NCI-H2107 treated with DMSO at 0.1 percent for 48 hours (cell line): ENCODE results near the gene TMSB15B.
"Not testable (repeated sequence)": the region's sequence is repeated elsewhere in the genome, so short reads cannot be mapped to it uniquely, and the experiment has no call there.

Experiments
- DNase-seq: peaks from one replicate; lab custom pipeline; 2025; ENCODE audit not compliant: unreplicated experiment; lab: John Stamatoyannopoulos, UW

TMSB15B gene

DNA sequence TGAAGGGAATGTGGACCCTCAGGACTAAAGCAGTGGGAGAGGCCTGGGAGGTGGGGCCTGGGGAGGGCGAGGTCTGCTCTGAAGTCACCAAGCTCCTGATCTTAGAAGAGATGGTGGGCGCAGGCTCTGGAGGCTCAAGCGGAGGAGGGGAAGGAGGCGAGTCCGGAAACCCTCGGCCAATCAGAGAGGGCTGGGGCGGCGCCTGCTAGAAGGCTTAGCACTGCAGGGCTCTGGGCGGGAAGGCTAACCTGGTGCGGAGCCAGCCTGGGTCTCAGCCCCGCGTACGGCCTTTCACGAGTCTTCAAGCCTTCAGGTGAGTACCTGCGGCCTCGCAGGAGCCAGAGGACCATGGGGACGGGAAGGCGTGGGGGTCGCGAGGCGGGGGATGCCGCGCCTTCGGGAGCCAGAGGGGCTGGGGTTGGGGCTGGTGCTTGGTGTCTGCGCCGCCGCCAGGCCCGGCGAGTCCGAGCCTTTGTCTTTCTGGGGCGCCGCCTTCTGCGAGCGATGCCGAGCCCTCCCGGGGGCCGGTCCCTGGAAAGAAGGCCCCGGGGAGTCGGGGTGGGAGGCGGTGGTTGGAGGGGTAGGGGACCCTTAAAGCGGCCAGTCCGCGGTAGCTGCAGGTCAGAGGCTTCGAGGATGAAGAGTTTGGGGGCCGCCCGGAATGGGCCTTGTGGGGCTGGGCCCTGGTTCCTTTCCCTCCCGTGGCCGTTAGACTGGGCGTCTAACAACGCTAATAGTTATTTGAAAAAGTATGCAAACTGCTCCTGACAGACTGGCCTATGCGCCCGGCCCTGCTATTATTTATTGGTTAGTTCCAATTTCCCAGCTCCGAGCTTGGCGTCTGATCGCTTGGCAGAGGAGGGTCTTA lies at the start of gene TMSB15B:
Gene TMSB15B, plus strand, starts transcription at position 217 of the 868 bp plus-strand sequence.
- not testable (repeated sequence) for DNase-seq

DNA sequence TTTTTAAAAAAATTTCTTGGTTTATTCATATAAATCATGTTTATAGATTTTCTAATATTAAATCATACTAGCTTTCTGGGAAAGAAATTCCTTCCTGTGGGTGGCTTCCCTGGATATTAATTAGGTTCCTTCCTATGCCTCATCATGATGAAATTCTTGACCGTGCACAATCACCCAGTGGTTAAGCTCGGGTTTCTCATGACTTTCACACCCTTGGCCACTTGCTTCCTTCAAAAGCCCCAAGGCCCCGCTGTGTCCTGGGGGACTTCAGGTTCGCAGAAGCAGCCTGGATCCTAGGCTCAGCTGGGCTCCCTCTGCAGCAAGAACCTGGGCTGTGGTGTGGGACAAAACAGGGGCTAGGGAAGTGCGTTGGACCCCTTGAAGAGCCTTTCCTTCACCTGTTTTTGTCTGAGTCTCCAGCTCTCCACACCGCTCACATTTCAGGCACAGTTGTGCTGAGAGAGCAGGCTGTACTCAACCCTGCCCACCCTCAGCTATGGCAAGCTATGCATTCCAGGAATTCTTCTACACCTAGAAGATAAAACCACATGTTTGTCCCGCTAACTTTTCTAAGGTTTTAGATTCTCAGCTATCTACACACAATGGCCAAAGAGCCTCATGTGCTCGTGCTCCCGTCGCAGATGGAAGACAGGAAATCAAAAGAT lies 48.9 kb upstream of the TMSB15B start:
- no peak for DNase-seq

DNA sequence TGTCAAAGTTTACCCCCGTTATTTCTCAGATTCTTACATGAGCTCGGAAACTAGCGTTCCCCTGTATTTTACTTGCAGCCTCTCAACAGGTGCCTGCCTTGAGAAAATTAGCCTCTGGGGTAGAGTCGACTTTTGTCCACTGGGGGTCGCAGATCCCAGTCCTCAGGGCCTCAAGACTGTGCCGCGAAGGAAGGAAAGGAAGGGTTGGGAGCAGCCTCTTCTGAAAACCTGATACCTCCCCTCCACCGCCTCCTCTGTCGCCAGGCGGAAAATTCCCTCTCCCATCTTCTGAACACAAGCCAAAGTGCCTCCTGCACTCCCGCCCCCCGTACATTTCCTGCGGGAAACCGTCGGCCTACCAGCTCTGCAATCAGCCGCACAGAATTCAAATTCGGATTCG lies 44.4 kb upstream of the TMSB15B start:
- peak; percentile 69 for DNase-seq

DNA sequence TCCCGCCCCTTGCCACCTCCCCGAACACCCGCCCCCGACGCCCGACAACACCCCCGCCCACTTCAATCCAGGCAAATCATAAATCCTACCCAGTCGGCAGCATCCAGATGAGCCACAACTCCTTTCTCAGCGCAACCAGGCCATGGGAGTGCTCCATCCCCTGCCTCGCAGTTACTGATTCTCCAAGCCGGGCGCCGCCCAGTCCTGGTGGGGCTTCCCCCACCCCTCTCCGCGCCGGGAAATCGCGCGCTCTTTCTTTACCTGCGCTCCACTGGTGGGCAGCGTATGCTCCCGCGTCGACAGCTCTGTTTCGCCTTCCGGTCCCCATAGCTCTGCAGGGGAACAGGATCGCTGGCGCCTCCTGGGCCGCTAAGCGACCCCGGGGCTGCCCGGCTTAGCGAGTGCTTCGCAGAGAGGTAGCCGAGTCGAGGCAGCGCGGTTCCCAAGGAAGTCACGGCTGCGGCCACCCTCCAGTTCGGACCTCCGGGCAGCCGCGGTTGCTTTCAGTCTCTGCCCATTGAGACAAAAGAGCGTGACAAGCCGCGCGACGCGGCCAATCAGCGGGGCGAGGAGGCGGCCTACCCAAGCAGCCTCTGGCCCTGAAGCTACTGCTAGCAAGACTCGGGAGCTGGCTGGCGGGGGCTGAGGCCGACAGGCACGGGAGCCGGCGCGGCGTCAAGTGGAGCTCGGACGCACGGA lies 43.7 kb upstream of the TMSB15B start:
- peak; percentile 44 for DNase-seq

DNA sequence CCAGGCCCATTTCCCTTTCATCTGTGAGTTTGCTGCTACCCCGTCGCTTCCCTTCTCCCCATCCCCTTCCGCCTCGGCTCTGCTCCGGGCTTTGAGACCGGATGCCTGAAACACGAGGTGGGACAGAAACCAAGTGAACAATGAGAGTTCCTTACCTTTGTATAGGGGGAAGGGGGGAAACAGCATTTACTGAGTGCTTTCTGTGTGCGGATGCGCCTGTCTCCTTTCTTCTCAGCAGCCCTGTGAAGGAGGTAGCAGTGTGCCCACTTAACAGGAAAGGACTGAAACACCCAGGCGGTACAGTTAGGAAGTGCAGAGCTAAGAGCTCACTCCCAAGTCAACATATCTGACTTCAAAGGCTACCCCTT lies 43.2 kb upstream of the TMSB15B start:
- peak; percentile 58 for DNase-seq

DNA sequence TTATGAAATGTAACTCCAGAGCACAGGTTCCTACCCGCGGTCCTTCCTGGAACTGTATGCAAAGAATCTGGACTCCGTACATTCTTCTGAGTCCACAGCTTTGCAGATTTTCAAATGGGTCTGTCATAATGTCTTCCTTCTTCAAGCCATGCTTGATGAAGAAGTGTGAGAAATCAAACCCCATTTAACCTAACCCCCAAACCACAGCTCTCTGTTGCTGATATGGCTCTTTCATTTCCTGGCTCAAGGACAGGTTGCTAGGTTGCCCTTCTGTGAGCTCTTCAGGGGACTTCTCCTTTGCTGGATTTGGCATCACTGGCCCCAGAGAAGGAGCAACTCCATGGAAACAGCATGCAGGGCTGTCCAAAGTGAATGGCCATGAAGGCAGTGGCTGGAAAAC lies 41.9 kb upstream of the TMSB15B start:
- DNase-seq: not testable (repeated sequence)

DNA sequence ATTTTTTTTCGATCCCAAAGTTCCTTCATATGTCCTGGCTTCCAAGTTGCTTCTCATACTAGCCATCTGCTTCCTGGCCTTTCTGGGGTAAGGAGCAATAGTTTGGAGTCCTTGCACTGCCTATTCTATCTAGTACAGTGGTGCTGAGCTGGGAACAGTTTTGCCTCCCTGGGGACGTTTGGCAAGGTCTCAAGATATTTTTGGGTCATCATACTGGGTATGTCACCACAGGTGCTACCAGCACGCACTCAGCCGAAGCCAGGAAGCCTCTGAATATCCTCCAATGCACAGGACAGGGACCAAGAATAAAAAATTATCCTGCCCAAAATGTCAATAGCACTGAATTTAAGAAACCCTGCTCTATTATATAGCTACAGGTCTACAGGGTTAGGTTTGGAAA lies 35.4 kb upstream of the TMSB15B start:
- DNase-seq: no peak

DNA sequence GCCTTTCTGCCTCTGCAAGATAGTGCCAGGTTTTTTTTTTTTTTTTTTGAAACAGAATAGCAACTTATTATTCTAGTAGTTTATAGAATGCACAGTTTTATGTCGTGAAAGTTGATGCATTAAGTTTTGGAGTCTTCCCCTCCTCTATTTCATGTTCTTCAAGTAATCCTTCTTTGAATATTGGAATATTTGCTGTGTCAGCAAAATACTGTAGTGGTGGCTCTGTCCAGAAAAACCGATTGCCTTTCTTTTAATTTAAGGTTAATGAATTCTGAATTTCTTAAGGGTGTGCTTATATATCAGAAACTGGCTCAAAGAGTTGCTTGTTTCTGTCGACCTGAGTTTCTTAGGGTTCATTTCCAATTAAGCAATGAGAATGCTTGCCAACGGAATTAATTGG lies 34.8 kb upstream of the TMSB15B start:
- DNase-seq: no peak

DNA sequence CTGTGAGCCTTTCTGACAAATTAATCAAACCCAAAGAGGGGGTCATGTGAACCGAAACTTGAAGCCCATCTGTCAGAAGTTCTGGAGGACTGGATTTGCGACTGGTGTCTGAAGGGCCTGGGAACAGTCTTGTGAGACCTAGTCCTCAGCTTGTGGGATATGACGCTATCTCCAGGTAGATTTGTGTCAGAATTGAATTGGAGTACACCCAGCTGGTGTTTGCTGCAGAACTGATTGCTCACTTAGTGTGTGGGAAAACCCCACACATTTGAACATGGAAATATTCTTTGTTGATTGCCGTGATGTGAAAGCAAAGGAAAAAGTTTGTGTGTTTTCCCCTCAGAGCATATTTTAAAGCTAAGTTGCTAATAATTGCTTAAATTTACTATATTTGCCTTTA lies 30.3 kb upstream of the TMSB15B start:
- no peak for DNase-seq

DNA sequence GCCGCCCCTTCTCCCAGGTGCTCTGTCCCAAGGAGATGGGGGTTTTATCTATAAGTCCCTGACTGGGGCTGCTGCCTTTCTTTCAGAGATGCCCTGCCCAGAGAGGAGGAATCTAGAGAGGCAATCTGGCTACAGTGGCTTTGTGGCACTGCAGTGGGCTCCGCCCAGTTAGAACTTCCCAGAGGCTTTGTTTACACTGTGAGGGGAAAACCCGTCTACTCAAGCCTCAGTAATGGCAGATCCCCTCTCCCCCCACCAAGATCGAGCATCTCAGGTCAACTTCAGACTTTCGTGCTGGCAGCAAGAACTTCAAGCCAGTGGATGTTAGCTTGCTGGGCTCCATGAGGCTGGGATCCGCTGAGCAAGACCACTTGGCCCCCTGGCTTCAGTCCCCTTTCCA lies 22.2 kb upstream of the TMSB15B start:
- DNase-seq: not testable (repeated sequence)

DNA sequence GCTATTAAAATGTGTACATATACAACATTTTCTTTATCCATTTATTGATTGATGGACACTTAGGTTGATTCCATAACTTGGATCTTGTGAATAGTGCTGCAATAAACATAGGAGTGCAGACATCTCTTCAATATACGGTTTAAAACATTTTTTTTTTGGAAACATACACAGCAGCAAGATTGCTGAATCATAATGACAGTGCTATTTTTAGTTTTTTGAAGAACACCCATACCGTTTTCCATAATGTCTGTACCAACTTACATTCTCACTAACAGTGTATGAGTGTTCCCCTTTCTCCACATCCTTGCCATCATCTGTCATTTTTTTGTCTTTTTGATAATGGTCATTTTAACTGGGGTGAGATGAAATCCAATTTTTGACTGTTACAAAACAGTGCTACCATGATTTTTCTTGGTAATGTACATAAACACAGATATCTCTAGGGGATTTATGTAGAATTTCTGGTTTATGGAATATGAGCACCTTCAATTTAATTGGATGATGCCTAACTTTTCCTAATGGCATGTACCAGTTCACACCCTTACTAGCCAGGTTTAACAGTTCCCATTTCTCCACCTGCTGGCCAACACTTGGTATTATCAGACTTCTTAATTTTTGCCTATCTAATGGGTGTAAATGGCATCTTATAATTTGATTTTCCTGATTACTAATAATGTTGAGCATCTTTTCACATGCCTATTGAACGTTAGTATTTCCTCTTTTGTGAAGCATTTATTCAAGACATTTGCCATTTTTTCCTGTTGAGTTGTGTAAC lies 21.0 kb upstream of the TMSB15B start:
- DNase-seq: peak; percentile 17

DNA sequence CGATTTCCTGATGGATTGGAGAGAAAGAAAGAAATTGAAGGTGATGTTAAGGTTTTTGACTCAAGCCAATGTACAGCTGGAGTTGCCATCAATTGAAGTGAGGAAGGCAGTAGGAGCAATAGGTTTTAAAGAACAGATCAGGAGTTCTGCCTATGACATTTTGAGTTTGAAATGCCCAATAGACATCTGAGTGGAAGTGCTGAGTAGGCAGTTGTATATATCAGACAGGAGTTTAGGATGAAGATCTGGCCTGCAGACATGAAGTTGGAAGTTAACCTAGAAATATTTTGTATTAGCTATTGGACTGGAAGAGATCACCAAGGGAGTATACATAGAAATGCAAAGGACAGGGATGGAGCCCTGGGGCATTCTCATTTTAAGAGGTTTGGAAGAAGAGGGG lies 12.9 kb upstream of the TMSB15B start:
- DNase-seq: no peak

DNA sequence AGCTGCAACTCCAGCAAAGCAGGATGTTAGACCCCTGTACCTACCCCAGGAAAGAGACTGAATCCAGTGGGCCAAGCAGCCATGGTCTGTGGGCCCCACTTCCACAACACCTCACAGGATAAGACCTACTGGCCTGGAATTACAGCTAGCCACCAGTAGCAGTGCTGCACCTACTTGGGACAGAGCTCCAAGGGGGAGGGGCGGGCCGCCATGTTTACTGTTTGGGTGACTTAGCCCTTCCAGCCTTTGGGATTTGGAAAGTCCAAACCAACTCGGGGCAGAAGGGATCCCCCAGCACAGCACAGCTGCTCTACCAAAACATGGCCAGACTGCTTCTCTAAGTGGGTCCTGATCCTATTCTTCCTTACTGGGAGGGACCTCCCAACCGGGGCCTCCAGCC lies 9.1 kb upstream of the TMSB15B start:
- DNase-seq: no peak

DNA sequence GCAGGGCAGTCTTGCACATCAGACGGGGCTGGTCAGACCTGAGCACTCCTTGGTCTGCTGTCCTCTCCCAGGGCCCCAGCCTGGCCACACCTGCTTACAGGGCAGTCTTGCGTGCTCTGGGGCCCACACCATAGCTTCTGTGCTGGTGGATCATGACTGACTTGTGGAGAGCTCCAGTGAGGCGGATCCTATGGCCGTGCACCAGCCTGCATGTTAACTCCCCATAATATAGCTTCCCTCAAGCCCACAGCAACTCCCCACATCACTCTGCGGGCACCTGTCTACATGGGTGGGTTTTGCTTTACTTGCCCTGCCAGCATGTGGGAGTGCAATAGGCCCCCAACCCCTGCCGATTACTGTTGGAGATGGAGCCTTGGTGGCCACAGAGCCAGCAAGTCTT lies 8.2 kb upstream of the TMSB15B start:
- DNase-seq: no peak

DNA sequence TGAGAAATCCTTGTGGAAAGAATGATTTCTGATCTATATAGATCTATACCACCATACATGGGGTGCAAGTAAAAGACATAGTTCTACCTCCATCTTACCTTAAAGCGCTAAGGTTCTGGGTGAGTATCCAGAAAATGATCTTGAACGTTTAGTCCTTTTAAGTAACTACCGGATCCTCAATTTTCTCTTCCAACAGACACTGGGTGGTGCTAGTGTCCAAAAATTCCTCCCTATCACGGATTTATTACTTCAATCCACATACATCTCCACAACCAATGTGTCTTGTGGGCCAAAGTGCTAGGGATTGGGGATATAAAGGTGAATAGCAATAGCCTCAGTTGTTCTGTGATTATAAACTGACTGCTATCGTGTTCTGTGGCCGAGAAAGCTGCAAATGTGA lies 1.8 kb upstream of the TMSB15B start:
- not testable (repeated sequence) for DNase-seq

DNA sequence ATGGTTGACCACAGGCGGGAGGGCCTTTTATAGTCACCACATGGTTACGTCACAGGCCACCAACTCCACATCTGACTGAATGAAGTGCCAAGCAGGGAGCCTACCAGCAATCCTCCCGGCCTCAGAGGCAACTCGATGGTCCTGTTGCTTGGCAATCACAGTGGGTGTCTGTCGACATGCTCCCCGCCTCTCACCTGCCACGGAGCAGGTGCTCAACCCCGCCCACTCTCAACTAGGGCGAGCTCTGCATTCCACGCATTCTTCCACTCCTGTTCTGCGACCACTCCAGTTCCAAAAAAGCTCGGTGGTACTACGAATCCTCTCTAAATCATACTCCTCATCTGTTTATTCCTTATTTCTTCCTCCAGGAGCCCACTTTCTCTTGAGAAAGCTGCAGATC lies 21.1 kb downstream of the TMSB15B start:
- DNase-seq: not testable (repeated sequence)

DNA sequence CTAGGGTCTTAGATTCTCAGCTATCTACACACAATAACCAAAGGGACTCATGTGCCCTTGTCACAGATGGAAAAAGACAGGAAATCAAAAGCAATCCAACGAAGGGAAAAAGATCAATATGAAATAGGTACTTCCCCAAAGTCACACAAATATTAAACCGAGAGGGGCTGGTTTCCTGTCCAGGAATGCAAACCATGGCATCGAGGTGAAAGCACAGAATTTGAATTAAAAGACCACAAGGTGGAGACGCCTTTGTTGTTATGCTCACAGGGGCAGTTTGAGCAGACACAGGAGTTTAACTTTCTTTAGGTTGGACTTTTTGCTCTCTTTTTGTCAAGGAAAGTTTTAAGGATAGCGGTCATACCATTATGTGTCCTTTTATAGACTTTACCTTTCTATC lies 36.8 kb downstream of the TMSB15B start:
- DNase-seq: no peak

DNA sequence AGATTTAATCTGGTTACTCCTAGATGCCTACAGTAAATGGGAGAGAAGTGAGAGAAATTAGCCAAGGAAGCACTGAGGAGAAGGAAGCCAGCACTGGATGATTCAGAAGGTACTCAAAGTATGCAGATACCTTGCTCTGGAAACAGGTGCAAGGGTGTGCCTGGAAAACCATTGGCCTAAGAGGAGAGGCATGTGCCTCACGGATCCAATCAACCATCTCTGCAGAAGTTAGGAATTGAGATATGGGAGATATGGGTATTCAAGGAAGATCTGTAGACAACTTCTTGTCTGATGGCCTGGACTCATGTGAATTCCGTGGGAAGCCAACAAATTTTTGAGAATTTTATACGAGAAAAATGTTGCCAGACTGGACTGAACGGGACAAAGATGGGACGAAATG lies 46.4 kb downstream of the TMSB15B start:
- DNase-seq: no peak

DNA sequence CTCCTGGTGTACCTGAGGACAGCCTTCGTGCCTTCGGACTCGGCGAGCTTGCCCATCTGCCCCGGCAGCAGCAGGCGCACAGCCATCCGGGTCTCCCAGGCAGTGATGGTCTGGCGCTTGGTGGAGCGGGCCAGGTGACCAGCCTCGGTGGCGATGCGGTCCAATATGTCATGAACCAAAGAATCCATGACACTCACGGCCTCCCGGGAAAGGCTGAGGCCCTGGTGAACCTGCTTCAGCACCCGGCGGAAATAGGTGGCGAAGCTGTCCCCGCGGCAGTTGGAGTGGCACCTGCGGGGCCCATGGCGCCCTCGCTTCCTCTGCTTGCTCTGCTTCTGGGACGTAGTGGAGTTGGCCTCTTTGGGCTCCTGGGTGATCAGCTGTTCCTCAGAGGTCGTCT lies 50.7 kb downstream of the TMSB15B start:
- DNase-seq: no peak

DNA sequence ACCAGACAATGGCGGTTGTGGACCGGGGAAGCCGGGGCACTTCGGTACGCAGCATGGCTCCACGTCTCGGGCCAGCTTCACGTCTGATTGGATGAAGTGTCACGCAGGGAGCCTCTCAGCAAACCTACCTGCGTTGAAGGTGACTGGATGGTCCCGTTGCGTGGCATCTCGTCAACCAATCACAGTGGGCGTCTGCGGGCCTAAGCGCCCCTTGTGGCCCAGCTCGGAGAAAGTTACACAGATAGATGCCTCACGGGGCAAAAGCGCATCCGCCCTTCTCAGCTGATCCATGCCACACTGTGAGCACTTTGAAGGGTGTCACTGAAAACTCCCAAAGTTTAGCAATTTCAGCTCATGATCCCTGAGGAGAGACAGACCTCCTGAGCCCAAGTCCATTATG lies 51.2 kb downstream of the TMSB15B start, which contains the start of gene H2BW1:
Gene H2BW1, minus strand, starts transcription at position 103 of the 400 bp plus-strand sequence. CDS start 132 bp downstream, outside the sequence.
- no peak for DNase-seq

DNA sequence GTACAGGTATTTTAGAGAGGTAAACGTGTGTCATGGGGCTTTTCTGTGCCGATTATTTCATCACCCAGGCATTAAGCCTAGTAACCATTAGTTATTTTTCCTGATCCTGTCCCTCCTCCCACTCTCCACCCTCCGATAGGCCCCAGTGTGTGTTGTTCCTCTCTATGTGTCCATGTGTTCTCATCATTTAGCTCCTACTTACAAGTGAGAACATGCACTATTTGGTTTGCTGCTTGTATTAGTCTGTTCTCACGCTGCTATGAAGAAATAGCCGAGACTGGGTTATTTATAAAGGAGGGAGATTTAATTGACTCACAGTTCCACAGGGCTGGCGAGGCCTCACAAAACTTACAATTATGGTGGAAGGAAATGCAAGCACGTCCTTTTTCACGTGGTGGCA lies 53.1 kb downstream of the TMSB15B start:
- not testable (repeated sequence) for DNase-seq
